GM21367 (cell line): ENCODE measurements around the gene SKIDA1.

Experiments used
- ATAC-seq: cut with Tn5 transposase; IDR thresholded peaks from one replicate; pipeline ENCODE4 v1.9.1; 2021; ENCODE audit not compliant: unreplicated experiment

SKIDA1 gene

GRCh38 chr10:21487416-21488180 lies 37.9 kb downstream of the SKIDA1 start:
- no peak for ATAC-seq

GRCh38 chr10:21482821-21483220 lies 42.7 kb downstream of the SKIDA1 start:
- no peak for ATAC-seq

- no peak for ATAC-seq
Measured at GRCh38 chr10:21481407-21481806, 44.1 kb downstream of the SKIDA1 start.

DNA sequence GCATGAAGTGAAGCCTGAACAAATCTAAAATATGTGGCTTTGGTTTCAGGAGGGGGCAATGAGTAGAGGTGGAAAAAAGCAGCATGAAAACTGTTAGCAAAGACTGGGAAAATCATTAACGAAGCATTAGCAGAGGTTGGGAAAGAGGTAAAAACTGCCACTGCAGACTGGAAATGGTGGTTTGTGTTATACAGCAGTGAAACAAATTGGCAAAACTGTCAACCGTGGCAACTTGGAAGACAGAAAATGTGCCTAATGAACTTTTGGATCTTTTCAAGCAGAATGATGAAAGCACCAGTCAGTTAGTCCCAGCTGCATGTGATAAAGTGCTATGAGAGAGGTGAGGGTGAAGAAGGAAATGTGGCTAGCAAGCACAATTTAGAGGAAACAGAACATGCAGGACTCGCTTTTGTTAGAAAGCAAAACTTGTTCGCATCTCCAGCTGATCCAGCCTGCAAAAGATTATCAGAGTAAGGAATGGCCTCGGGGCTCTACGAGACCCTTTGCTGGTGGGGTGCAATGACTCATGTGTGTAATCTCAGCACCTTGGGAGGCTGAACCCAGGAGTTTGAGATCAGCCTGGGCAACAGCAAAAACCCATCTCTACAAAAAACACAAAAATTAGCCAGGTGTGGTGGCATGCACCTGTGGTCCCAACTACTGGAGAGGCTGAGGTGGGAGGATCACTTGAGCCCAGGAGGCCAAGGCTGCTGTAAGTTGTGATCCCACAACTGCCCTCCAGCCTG lies 45.7 kb downstream of the SKIDA1 start:
- ATAC-seq, result no peak

GRCh38 chr10:21475393-21475792 lies 50.1 kb downstream of the SKIDA1 start:
- ATAC-seq, result no peak

- no peak for ATAC-seq
Measured at GRCh38 chr10:21473541-21473940, 51.9 kb downstream of the SKIDA1 start.

DNA sequence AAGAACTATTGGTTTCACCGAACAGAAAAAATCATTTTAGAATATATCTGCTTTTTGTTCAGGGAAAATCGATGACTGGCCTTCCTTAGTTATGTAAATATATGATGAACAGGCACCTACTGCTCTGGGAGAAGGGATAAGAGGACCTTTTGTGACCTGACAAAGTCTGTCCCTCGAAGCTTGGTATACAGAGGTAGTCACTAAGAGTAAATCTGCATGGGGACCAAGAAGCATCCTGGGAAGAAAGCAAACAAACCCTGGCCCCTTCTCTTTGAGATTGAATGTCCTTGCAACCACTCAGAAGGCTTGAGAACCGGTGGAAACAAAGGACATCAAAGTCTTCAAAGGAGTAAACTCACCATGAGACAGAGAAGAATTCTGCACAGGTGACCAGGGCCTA lies 52.3 kb downstream of the SKIDA1 start:
- no peak for ATAC-seq

GRCh38 chr10:21468086-21468485 lies 57.4 kb downstream of the SKIDA1 start:
- ATAC-seq, result no peak

DNA sequence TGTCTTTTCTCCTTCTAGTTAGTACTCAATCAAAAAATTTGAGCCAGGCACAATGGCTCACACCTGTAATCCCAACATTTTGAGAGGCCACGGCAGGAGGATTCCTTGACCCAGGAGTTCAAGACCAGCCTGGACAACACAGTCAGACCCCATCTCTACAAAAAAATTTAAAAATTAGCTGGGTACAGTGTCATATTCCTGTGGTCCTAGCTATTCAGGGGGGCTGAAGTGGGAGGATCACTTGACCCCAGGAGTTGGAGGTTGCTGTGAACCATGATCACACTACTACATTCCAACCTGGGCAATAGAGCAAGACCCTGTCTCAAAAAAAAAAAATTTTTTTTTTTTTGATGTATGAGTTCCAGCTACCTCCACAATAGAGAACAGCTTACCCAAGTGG lies 57.8 kb downstream of the SKIDA1 start:
- ATAC-seq, result no peak

- ATAC-seq, result no peak
Measured at GRCh38 chr10:21464134-21464533, 61.3 kb downstream of the SKIDA1 start.
